Epithelial cell of esophagus (primary cell): Measurements from ENCODE around the gene HDAC9.
A peak's percentile ranks its signal among the peaks of the same experiment; 100 is the strongest.

Experiments
- DNase-seq: peaks from one replicate; pipeline ENCODE4 v3.0.0; 2010; ENCODE audit warnings: low read depth
- H3K4me3 ChIP-seq: 2 replicates; pipeline ENCODE4 v1.5.1; 2011; ENCODE audit warnings: mild to moderate bottlenecking, low read length, control low read depth
- CTCF ChIP-seq: IDR thresholded peaks from 2 replicates; pipeline ENCODE4 v1.5.1; 2011; ENCODE audit warnings: low read depth, mild to moderate bottlenecking, low read length, control low read depth, inconsistent platforms; ENCODE audit not compliant: insufficient read depth; ENCODE audit errors: missing control alignments

Gene HDAC9

DNA sequence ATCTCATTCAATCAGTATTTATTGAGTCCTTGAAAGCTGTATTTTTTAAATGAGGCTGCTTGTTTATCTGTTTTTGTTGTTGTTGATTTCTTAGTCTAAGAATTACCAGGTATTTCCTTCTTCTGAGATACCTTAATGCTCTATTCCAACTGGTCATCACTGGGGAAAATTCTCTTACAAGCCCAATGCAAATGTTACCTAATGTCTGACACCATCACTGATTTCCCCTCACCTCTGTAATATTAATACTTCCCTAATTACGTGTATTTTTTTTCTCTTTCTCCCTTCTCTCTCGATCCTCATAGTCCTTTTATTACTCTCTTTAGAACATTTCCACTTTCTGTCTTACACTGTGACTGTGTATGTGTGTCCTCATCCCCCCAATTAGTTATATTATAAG lies 13.9 kb downstream of the HDAC9 start:
- no peak for TF ChIP-seq CTCF
- DNase-seq = peak; percentile 78
- H3K4me3 ChIP-seq = peak overlapping the region; percentile 23

DNA sequence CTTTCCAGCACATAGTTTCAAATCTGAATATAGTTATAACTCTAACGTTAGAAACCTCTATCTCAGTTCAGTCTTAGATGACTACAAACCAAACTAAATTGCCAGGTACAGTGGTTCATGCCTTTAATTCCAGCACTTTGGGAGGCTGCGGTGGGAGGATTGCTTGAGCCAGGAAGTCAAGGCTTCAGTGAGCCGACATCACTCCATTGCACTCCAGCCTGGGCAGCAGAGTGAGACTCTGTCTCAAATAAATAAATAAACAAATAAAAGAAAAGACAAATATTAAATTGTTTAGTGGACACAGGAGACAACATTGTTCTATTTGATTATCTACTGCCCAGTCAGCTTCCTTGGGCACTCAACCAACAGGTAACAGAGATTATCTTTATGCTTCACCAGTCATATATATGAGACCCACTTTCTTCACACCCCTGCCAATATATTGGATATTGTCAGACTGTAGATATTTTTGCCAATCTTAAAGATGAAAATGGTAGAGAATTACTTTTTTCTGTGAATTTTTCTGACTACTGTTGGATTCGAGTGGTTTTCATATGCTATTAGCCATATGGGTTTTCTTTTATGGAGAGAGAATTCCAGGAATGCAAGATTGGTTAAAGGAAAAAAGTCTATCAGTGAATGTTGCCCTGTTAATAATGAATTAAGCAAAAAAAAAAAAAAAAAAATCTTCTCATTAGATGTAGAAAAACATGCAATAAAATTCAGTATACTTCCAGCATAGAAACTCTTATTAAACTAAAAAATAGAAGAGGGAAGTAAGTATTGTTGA lies 16.0 kb downstream of the HDAC9 start:
- no peak overlapping the region for H3K4me3 ChIP-seq
- no peak for DNase-seq
- no peak for TF ChIP-seq CTCF

GRCh38 chr7:18513343-18513742 lies 17.8 kb downstream of the HDAC9 start:
- no peak for DNase-seq
- no peak for TF ChIP-seq CTCF
- no peak overlapping the region for H3K4me3 ChIP-seq

- no peak overlapping the region for H3K4me3 ChIP-seq
- TF ChIP-seq CTCF = no peak
- peak; percentile 61 for DNase-seq
Observed at GRCh38 chr7:18515067-18515466, 19.5 kb downstream of the HDAC9 start.

GRCh38 chr7:18517646-18518045 lies 22.1 kb downstream of the HDAC9 start:
- no peak overlapping the region for H3K4me3 ChIP-seq
- TF ChIP-seq CTCF = no peak
- DNase-seq = no peak

- DNase-seq = no peak
- TF ChIP-seq CTCF = no peak
- H3K4me3 ChIP-seq = no peak overlapping the region
Observed at GRCh38 chr7:18518555-18518954, 23.0 kb downstream of the HDAC9 start.
